CD4-positive, alpha-beta T cell treated with Interleukin-4 for 1 hour (primary cell): Measurements from ENCODE around the gene IPPK.

Experiments used
- DNase-seq, 2 donors: peaks; one replicate each; pipeline ENCODE4 v3.0.0-alpha.2; 2020 to 2022

Gene IPPK

DNA sequence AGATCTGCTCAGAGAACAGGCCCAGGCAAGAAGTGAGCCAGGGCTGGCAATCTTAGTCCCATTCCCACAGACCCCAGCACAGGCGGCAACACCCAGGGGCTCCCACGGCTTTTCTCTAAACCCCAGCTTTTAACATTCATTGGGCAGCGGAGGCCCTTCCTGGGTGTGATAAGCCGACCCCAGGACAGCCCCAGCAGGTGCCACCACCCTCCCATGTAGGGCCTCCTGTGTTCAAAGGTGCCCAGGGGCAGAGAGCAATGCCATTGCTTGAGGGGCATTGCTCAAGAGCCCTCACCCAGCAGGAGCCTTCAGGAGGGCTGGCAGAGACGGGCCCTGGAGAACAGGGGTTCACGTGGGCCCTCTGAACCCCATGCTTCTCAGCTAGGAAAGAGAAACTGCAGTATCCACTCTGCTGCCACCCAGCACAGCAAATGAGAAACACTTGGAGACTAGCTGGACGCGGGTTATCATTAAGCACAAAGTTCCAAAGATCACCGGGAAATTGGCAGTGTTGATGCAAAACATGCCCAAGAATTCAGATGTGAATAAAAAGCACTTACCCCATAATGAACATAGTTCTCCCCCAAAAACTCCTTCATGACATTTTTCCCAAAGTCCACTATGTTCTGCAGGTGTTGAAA, 13.9 kb downstream of the IPPK start:
- DNase-seq: no peak

DNA sequence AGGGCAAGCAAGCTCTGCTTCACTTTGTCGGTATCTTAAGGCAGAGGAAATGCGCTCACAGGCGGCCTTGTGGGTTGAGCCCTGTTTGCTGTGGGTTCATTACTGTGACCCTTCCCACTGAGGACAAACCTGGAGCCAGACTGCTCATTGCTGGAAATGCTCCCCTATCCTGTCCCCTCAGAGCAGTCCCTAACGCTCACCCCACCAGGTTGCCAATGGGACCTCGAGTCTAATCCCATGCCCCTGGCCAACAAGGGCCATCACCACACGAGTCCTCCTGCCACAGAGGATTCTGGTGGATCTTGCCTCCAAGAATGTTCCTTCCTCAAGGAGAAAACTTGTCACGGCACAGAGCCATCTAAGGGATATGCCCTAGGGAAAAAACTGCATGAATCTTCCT, 14.6 kb downstream of the IPPK start:
- DNase-seq: no peak

DNA sequence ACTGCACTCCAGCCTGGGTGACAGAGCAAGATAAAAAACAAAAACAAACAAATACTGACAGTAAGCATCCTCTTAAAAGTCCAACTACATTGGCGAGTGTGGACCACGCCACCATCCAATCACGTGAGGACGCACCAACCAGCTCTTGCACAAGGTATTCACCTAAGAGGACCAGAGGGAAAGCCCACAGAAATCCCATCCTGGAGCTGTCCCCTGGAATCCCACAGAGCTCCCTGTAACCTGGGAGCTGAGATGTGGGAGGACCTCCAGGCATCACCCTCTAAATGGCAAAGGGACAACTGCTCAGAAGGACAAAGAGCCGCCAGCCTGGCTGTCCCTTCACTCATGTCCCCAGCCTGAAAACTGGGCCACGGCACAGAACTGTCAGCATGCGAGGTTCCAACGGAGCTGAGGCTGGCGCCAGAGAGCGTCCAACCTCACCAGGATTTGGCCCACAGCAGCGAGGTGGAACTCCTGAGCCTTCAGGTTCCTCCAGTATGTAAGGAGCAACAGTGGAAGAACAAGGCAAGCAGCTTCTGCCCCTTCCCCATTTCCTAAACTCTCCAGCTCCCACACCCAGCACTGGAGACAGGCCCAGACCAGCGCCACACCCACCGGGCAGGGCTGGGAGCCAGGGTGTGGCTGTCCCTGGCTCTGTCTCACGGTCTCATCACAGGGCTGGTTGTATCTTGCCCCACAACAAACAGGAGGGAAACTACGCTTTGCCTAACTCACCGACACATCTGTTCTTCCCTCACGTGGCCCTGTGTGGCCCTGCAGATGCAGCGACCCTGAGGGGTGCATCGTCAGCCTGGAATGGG, 15.2 kb downstream of the IPPK start:
- no peak for DNase-seq

DNA sequence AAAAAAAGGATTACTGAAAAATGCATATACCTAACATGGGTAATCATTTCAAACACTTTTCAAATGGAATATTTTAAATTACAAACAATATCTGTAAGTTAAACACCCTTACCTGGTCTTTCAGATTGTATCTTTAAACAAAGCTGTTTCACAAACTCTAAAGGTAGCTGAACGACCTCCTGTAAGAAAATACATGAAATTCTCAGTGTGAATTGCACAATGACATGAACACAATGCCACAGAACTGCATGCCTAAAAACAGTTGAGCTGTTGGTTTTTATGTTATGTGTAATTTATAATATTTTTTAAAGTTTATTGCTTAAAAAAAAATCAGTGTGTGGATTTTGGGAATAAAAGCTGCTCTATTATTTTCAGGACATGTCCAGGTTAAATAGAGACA, 17.5 kb downstream of the IPPK start:
- DNase-seq: no peak

DNA sequence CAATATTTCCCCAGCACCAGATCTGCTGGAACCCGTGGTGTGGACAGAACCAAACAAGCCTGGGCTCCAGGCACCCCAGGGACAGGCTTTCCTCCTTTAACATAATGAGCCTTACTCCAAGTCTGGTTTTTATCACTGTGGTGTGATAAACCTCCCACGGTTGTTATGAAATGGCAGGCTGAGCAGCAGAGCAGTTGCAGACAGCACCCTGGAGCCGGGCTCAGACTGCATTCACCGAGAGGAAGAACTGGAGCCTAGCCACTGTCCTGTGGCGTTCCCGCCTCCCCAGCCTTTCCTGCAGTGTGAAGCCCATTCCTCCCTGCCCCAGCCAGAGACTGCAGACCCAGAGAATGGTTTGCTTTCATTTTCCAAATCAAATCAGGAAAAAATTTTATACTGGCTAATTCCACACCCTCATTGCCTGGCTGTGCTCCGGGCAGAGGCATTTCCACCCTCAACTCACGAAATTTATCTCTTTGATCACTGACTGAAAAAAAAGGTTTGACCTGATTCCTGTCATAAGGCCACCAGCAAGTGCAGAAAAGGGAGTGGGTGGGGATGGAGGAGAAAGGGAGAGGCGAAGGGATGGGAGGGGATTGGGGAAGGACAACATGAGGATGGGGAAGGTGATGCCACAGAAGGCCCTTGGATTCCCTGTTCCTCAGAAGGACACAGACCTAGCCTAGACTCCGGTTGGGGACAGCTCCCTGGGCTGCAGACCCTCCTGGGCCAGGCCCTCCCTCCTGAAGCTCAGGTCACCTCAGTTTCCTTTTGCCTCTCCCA, 18.9 kb downstream of the IPPK start:
- no peak for DNase-seq

DNA sequence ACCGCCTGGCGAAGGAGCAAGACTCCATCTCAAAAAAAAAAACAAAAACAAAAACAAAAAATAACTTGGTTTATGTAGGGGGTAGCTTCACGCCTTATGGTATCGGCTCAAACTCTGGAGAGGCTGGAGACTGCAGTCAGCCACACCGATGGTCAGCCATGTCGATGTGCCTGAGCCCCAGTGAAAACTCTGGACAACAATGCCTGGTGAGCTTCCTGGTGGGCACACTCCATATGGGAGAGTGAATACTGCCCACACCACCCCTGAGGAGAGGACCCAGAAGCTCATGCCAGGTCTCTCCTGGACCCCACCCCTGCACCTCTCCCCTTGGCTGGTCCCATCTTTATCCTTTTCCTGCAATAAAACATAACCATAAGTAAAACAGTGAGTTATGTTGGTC, 19.6 kb downstream of the IPPK start:
- peak in 1 of 2 donors; percentile 7 for DNase-seq

DNA sequence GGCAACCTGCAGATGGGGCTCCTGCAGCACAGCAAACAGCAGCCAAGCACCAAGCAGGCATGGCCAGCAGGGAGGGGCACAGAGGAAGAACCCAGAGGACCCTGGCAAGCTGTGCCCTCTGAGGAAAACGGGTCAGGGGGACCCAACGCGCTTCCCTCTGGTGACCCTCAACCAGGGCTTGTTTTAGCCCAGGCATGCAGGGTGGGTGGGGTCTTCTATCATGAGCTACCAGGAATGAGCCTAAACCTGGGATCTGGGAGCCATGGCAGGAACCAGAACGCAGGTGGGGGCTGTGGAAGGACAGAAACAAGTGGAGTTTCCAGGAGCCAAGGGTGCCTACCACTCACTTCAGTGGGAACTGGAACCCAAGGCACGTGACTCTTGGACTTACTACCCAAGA, 20.9 kb downstream of the IPPK start:
- peak in 1 of 2 donors; percentile 7 for DNase-seq

DNA sequence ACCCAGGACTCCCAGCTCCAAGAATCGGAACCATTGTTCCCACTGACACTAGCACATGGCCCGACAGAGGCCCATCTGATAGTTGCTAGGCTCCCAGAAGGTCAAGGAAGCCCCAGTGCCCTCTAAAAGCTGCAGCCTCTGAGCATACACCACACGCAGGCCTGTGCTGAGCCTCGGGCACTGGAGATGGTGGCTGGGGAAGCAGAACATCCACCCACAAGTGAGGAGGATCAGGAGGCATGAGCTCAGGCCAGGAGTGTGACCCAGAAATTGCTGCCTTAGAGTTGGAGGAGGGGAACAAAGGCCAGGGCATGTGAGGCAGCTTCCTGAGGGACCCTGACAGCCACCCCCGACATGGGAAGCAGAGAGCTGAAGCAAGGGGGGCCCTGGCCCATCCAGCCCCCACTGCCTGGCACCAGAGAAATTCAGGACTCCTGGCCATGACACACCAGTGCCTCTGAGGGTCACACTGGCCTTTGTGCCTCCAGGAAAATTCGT, 21.4 kb downstream of the IPPK start:
- DNase-seq: peak in 1 of 2 donors; percentile 9

DNA sequence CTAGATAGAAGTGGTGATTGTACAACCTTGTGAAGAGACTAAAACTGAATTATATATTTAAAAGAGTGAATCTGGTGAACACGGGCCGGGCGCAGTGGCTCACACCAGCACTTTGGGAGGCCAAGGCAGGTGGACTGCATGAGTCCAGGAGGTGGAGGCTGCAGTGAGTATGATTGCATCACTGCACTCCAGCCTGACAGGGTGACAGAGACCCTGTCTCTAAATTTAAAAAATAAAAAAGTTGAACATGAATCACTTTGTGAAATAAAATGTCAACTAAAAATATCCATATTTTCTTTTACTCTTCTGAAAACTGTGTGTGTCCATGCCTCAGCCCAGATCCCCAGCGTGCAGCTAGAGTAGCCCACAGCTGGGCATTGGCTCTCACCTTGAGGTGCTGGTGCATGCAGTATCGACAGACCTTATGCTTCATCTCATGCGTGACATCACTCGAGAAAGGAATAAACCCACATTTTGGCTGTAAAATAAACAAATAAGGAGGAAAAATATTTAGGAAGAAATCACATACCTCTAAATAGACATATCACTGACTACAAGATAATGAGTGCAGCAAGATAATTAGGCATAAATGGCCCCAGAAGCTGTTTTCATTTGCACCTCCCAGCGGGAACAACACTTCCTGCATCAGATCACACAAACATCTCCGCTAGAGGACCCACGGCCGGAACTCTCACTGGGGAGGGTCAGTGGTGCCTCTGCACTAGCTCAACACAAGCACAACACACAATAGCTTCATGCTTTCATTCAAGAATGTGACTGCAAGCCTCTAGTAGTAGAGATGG, 22.1 kb downstream of the IPPK start:
- no peak for DNase-seq

DNA sequence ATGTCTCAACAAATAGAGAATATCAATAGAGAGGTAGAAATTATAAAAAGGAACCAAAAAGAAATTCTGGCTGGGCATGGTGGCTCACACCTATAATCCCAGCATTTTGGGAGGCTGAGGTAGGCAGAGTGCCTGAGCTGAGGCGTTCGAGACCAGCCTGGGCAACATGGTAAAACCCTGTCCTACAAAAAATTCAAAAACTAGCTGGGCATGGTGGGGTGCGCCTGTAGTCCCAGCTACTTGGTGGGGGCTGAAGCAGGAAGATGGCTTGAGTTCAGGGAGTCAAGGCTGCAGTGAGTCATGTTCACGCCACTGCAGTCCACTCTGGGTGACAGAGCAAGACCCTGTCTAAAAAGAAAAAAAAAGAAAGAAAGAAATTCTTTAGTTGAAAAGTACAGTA, 24.9 kb downstream of the IPPK start:
- no peak for DNase-seq

DNA sequence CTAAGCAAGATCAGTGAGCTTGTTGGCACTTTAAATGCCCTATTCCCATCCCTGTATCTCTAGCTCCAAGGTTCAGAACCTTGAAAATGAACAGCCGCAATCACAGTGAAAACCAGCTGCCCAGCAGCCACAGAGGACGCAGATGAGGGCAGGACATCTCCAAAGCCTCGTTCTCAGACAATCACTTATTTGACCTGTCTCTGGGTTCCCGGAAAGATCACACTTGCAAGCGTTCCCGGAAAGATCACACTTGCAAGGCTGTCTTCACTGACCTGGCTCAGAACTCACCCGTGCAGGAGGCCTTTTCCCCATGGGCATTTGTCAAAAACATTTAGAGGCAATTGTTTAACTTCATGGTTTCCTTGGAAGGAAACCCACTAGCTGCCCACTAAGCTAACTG, 25.7 kb downstream of the IPPK start:
- no peak for DNase-seq

DNA sequence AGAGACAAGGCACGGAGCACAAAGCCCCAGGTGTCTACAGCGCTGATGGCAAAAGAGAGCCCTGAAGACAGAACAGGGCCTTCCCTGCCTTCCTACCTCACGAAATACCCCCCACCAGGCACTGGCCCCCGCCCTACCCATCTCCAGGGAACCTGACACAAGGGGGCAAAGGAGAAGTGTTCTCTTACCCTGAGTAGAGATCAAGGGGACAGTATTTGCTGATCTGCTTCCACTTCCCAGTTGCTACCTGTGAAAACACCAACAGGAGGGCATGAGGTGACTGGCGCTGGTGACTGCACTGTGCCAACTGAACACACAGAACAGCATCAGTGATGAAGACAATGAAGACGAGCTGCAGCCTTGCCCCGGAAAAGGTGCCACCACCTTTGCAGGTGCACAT, 27.4 kb downstream of the IPPK start:
- no peak for DNase-seq

DNA sequence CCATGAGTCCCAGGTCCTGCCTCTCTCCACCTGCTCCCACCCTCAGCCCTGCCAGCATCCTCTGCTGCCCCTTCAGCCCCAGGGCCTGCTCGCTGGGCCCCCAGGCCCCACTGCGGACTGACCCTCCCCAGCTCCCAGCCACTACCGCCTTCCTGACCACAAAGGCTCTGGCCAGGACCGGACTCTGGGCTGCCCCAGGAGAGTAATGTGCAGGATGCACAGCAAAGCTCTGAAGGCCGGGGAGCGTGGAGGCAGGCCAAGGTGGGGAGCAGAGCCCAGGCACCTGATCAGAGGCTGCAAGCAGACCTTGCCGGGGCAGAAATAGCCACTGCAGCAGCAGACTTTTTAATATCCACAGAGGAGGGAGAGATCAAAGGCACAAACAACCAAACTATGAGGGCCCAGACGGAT, 27.9 kb downstream of the IPPK start:
- no peak for DNase-seq

DNA sequence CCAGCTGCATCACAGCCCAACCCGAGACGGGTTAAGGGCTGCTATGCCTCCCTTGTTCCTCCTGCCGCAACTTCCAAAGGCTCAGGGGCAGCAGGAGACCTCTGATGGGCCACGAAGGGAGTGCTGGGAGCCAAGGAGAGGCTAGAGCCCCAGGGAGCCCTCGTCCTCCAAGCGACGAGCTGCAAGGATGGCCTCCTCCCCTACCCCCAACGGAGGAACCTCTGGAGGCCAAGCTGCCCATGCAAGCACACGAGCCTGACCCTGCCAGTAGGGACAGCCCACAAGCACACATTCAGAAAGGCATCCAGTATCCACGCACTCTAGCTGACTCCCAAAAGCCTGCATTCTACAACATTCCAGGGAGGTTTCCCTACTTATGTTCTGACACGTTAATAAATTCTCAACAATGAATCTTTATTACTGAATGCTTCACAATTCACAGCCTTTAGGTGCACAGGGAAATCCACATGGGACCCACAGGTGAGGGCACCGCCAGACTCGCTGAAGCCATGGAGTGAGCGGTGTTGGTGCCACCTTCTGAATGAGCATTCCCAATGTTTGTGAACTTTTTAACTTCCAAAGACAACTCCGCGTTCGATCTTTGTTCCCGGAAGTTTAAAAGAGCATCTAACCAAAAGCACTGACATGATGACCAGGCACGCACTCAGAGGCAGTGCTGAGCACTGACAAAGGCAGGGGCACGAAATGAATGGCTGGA, 28.7 kb downstream of the IPPK start:
- no peak for DNase-seq

DNA sequence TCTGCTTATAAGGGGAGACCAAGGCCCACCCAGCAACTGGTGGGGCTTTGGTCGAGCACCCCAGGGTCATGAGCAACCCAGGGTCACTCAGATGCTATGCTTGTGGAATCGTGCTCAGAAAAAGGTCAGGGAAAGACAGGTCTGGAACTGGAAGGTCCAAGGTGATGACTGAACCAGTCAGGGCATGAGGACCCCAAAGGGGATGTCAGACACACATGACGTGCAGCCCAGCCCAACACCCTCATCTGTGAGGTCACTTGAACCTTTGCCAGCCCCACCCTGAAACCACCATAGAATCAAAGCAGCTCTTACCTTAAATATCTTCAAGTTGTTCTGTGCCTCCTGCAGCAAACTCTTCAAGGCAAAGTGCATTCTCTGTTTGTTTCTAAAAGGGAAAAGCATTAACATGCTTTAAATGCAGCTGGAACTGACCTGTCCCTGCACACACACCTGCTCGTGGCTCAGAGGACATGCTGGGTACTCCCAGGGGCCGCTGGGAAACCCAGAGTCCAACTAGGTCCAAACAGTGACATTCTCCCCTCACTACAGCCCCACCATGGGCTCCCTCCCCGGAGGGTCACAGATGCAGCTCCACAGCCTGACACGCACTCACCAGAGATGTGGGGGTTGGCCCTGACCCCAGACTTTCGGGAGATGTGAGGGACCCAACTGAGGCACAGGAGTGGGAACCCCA, 29.4 kb downstream of the IPPK start:
- no peak for DNase-seq

DNA sequence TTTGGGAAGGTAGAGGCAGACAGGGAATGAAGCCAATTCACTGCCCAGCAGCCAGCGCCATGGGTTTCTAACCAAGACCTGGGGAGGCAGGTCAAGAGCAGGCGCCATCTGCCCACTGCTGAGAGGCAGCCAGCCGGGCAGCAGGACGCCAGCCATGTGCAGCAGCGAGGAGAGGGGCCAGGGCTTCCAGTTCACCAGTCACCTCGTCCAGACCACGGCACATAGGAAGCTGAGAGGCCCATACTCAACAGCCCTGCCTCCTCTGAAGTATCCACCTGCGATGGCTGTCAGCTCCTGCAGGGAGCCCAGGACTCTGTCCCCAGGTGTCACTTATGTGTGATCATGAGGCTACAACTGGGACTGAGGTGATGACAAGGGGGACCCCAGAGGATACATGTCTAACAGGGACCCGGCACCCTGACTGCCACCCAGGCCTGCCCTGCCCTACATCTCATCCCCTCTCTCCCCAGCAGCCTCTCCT, 30.1 kb downstream of the IPPK start:
- DNase-seq: no peak

DNA sequence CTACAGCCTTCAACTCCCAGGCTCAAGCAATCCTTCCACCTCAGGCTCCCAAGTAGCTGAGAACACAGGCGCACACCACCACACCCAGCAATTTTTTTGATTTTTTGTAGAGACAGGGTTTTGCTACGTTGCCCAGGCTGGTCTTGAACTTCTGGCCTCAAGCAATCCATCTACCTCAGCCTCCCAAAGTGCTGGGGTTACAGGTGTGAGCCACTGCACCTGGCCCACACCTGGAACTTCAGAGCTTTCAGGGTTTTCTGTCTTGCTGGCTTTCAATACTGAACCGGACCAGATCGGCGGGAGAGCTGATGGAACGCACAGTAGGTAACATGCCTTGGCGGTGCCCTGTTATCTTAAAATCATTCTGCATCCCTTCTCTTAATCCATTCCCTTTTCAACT, 30.8 kb downstream of the IPPK start:
- no peak for DNase-seq

DNA sequence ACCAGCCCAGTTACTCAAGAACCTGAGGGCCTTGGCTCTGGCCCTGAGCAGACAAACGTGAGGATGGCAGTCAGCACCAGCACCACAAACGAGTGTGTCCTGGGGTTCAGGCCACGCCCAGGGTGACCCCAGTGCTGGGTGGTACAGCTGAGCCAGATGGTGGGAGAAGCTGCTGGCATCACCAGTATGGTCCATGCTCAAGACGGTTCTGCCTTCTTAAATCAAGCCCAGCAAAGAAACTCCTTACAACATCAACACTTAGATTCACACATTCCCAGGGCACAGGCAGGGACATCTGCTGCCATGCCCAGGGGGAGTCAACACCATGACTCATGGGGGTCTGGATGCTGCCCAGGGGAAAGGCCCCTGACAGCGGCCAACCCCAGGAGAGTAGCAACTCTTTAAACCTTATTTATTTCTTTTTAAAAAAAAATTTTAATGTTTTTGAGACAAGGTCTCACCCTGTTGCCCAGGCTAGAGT, 31.3 kb downstream of the IPPK start:
- DNase-seq: no peak

DNA sequence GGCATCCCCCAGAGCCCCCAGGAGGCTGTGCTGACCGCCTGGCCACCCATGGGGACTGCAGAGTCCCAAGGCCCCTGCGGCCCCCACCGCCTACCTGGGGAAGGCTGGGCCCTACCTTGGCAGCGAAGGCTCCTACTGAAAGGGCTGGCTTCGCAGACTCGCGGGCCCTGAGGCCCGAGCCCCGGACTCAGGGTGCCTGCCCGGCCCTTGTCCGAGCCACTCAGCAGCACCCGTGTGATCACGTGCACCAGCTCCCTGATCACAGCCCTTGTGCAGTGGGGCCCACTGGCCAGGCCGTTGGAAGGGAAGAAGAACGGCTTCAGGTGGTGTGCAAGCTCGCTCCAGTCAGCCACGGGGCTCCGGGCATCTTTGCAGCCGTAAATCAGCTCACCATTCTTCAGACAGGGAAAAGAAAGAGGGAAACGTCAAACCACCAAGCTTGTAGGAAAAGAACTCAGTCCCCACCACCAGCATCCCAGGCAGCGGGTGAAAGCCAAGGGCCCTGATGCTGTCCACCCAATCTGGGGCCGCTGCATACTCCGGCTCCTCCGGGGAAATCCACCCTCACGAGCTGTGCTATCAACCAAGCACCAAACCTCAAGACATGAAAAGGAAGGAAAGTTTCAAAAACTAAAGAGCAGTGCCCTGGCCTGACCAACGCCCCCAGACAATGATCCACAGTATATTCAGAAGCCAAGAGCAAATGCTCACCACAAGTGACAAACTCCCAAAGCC, 31.9 kb downstream of the IPPK start:
- no peak for DNase-seq

DNA sequence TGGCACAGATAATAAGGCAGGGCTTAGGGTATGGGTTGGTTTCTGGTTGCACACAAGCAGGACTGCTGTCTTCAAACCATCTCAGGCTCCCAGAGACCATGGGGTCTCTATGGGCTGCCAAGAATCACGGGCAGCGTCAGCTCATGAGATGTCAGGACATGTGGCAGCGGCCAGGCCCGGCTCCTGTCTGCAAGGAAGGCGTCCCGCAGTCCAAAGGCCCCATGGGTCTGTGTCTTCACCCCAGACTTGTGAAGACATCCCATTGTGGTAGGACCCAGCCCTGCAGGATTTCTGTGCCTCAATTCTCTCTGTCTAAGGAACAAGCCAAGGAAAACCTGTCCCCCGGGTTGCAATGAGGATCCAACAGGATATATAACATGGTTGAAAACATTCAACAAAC, 32.6 kb downstream of the IPPK start:
- no peak for DNase-seq
